ENCODE measurements around the gene ALCAM. TPM values are rescaled to one million over a fixed set of nuclear protein-coding genes. Genes with fewer than 3 reads are reported as not detected.

Gene ALCAM
- total RNA-seq, 4 donors from 2014 or later: 23.9 to 45.2 (median 40.5) TPM

DNA sequence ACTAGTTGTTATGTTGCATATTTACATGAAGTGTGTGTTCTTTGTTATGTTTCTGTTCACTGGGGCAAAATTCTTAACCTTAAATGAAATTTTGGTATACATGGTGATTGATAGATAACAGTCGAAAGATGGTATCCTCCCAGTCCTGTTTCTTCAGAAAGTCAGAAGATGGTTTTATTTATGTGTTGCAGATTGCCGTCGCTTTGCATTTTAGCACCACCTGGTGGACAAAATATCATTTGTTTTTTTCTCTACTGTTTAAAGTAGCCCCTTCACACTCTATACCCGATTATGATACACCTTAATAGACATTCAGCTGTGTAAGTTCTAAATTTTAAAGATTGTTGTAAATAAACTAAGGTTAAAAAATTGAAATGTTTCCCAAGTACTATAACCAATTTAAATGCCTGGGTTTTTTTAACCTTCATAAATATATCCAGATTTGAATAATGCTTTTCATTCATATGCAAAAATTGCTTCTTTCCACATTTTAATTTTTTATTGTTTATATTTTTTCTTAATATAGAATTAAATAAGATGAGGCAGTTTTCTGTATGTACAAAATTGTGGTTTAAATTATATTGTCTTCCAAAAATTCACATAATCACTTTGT is 152.2 kb downstream of the ALCAM start:
- DNase-seq (ENCODE audit: low spot score in 2 of 2): peak in 1 of 2 donors; percentile 21
- TF ChIP-seq, protein P1, sequence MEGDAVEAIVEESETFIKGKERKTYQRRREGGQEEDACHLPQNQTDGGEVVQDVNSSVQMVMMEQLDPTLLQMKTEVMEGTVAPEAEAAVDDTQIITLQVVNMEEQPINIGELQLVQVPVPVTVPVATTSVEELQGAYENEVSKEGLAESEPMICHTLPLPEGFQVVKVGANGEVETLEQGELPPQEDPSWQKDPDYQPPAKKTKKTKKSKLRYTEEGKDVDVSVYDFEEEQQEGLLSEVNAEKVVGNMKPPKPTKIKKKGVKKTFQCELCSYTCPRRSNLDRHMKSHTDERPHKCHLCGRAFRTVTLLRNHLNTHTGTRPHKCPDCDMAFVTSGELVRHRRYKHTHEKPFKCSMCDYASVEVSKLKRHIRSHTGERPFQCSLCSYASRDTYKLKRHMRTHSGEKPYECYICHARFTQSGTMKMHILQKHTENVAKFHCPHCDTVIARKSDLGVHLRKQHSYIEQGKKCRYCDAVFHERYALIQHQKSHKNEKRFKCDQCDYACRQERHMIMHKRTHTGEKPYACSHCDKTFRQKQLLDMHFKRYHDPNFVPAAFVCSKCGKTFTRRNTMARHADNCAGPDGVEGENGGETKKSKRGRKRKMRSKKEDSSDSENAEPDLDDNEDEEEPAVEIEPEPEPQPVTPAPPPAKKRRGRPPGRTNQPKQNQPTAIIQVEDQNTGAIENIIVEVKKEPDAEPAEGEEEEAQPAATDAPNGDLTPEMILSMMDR (IDR thresholded peaks at IDR 0.05): peak; percentile 50 to 65 (median 55)
- TF ChIP-seq EP300 (IDR thresholded peaks at IDR 0.05) (no peak), POLR2A (IDR thresholded peaks at IDR 0.05) (no peak)
- Histone ChIP-seq H3K36me3 (no peaks in the 10 kb centered on the region), H3K27me3 (no peaks in the 10 kb centered on the region), H3K27ac (no peak overlapping the region), H3K4me3 (no peak overlapping the region), H3K9me3 (no peaks in the 10 kb centered on the region), H3K4me1 (peaks cover 0 to 10% (median 0%) of the 10 kb centered on the region in 4 donors)
- 1 to 2% methylated on average over 4 of the region's 4 CpGs for WGBS, 2 donors

DNA sequence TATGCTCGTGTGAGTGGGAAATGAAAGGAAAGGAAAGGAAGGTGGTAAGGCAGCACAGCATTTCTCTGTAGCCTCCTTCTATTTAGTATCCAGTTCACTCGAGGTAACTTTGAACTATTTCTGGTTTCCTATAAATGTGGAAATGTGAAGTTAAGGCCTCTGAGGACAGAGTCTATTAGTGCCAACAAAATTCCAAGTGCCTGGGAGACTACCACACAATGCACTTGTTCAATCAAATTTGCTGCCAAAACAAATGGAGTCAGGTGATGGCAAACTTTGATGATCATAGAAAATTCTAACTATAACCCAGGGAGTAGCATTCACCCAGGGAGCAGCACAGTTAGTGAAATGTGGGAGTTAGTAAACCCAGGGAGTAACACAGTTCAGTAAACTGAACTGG is 155.1 kb downstream of the ALCAM start:
- H3K27ac ChIP-seq: no peak overlapping the region
- H3K9me3 ChIP-seq: no peaks in the 10 kb centered on the region
- H3K4me3 ChIP-seq: no peak overlapping the region
- H3K27me3 ChIP-seq: no peaks in the 10 kb centered on the region
- H3K36me3 ChIP-seq: peaks cover 0 to 3% (median 0%) of the 10 kb centered on the region in 3 donors
- TF ChIP-seq POLR2A (IDR thresholded peaks at IDR 0.05) (no peak), EP300 (IDR thresholded peaks at IDR 0.05) (no peak)
- TF ChIP-seq, protein P1 (IDR thresholded peaks at IDR 0.05): no peak
- DNase-seq (ENCODE audit: low spot score in 2 of 2): no peak
- peaks cover 0 to 10% (median 1%) of the 10 kb centered on the region in 4 donors for H3K4me1 ChIP-seq
- 62 to 70% methylated on average over 2 of the region's 2 CpGs for WGBS, 2 donors

DNA sequence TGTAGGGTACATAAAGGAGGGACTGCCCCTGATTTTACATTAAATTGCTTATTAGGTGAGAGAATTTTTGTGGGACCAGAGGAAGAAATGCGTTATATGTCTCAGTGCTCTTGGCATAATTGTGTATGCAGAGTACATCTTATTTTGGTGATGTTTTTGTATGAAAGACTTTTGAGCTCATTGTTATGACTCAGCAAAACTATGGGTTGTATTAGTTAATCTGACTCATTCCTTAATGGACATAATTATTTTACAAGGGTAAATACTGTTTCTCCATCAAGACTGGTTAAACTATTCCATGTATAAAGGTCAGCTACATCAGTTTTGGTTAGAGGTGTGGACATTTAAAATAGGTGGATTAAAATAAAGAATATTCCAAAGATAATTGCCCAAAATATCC is 156.8 kb downstream of the ALCAM start:
- Histone ChIP-seq H3K9me3 (no peaks in the 10 kb centered on the region), H3K4me3 (no peak overlapping the region), H3K27me3 (no peaks in the 10 kb centered on the region), H3K36me3 (peaks cover 0 to 3% (median 0%) of the 10 kb centered on the region in 3 donors), H3K27ac (no peak overlapping the region), H3K4me1 (peaks cover 0 to 6% (median 1%) of the 10 kb centered on the region in 4 donors)
- TF ChIP-seq, protein P1 (IDR thresholded peaks at IDR 0.05): no peak
- TF ChIP-seq EP300 (IDR thresholded peaks at IDR 0.05) (no peak), POLR2A (IDR thresholded peaks at IDR 0.05) (no peak)
- DNase-seq (ENCODE audit: low spot score in 2 of 2): no peak
- 86 to 94% methylated on average over 1 of the region's 1 CpG for WGBS, 2 donors

DNA sequence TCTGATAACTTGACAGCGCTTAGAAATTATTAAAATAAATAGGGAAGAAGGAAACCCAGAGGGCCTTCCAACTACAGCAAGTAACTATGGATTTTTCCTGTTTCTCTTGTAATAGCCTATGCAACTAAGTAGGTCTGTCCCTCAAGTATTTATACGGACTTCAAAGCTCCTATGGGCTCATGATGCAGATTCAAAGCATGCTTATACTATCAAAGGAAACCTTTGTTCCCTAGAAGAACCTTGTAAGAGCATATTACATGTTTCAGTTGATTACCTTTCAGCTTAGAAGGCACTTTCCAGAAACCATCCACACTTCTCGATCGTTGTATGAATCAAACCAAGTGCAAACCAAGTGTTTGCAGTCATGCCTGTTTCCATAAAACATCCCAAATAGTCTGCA is 158.8 kb downstream of the ALCAM start:
- TF ChIP-seq POLR2A (IDR thresholded peaks at IDR 0.05): no peak
- no peak for TF ChIP-seq EP300 (IDR thresholded peaks at IDR 0.05)
- TF ChIP-seq, protein P1 (IDR thresholded peaks at IDR 0.05): no peak
- Histone ChIP-seq H3K9me3 (no peaks in the 10 kb centered on the region), H3K27me3 (no peaks in the 10 kb centered on the region), H3K4me3 (no peak overlapping the region), H3K4me1 (peaks cover 0 to 3% (median 0%) of the 10 kb centered on the region in 4 donors), H3K36me3 (peaks cover 0 to 3% (median 0%) of the 10 kb centered on the region in 3 donors), H3K27ac (no peak overlapping the region)
- DNase-seq (ENCODE audit: low spot score in 2 of 2): no peak
- WGBS, 2 donors: 58 to 64% methylated on average over 4 of the region's 4 CpGs

DNA sequence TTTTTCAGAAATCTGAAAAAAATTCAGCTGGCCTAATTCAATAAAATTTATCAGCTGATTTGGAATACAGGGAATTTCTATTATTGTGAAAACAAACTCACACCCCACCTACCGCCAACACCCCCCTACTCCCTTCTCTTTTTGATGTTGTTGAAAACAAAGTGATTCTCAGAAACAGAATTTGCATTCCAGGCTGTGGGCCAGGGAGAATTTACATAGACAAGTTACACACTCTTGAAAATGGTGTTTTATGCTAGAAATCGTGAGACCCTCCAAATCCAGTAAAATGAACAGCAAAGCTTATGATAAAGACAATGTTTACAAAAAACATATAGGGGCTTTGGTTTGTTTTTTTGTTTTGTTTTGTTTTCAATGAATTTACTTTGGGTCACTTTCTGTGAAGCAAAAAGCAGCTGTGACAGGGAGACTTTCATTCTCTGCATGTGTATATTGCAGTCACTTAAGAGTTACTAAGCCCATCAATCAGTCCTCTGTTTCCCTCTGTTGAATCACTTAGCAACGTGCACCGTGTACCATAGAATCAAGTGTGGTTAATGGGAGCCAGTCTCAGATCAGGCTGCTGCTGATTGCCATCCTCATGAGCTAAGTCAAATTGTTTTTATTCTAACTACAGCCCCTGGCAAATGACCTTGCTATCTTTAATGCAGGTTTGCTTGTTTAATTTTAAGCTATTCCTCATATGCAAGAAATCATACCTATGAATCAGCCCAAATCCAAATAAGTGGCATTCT is 159.8 kb downstream of the ALCAM start:
- 42 to 44% methylated on average over 4 of the region's 4 CpGs for WGBS, 2 donors
- TF ChIP-seq, protein P1 (IDR thresholded peaks at IDR 0.05): no peak
- TF ChIP-seq EP300 (IDR thresholded peaks at IDR 0.05) (no peak), POLR2A (IDR thresholded peaks at IDR 0.05) (no peak)
- no peaks in the 10 kb centered on the region for H3K9me3 ChIP-seq
- H3K27me3 ChIP-seq: no peaks in the 10 kb centered on the region
- no peak overlapping the region for H3K4me3 ChIP-seq
- no peak for DNase-seq (ENCODE audit: low spot score in 2 of 2)
- peaks cover 0 to 3% (median 0%) of the 10 kb centered on the region in 4 donors for H3K4me1 ChIP-seq
- H3K36me3 ChIP-seq: peaks cover 0 to 3% (median 0%) of the 10 kb centered on the region in 3 donors
- H3K27ac ChIP-seq: no peak overlapping the region
